IPS DF 19.7 (cell line): ENCODE measurements around the gene ARHGAP40.

Experiments used
- DNase-seq: peaks from one replicate; pipeline ENCODE4 v3.0.0-alpha.2; 2013; ENCODE audit warnings: low read depth, low spot score

ARHGAP40 gene

DNA sequence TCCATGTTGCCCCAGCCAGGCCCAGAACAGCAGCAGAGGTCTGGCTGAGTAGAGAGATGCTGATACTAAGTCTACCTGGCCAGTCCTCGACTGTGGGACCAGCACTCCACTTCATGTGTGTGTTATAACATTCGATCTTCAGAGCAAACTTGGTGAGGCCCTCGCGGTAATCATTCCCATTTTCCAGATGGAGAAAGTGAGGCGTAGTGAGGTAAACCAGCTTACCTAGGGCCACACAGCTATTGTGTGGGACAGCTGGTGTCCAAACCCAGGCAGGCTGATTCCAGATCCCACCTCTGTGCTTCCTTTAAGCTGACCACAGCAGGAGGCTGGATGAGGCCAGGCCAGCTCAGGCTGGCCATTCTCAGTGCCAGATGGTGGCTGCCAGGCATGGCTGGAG is 75.0 kb downstream of the ARHGAP40 start:
- no peak for DNase-seq

DNA sequence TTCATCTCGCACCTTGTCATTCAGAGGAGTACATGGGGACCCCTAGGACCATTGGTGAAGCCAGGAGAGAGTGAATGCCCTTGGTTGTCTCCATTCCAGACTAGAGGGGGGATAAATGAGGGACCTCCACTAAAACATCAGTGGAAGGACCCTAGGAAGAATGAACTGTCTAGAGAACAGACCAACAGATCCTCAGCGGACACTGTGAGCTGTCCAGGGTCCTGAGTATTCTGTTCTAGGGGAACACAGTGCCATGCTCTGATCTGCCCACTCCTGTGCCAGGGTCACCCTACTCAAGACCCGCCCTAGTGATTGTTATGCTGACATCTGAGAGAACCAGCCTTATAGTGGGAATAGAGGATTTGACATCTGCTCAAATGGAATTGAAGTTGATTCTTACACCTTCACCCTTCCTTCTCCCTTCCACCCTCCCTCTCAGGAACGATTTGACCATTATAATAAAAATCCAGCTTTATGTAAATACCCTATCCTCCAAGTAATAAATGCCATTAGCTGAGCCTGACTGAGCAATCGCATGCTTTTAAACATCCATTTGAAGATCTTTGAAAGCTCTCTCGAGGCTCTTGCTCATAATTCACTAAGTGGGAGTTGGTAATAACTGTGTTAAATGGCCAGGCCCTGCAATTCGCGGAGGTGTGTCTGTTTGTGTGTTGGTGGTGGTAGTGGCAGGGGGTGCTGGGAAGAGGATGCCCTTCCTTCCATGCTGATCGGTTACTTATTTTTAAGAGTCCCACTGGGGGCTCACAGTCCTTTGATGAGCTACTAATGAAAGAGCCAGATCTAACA is 79.1 kb downstream of the ARHGAP40 start:
- DNase-seq: no peak

DNA sequence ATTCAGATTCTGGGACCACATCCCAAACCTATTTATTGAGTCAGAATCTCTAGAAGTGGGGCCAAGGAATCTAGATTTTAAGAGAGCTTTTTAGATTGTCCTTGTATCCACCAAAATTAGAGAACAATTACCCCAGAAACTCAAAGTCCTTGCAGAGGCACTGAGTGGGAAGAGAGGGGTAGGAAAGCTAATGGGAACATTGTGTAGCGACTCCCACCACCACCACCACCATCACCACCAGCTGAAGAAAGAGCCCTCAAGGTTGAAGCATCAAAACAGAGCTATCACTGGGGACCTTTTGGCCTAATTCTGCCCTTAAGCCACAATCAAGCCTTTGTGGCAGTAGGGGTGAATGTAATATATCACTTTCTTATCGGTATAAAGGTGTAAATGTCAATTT is 83.7 kb downstream of the ARHGAP40 start:
- no peak for DNase-seq

DNA sequence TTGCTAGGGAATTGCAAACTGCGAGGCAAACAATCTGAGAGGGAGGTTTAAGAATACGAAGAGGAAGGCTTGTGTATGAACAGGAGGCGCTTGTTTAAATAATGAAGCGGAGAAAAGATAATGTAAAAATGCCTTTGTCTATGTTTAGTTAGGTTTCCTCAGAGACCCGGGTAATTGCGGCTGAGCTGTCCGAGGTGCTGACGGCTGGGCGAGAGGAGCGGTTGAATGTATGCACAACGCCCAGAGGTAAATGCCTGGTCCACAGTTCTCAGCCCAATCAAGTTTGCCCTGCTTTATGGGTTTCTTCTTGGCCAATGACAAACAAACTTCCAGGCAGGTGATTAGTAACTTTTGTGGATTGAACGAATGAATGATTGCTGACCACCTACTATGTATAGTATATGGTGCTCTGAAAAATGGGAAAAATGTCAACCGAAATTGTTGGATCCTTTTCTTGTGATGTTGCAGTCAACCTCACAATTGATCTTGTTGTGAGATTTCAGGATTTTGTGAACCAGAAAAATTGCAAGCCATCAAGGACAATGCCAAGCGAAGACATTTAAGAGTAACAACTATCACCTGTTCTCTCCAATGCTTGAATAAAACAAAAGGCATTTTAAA is 84.4 kb downstream of the ARHGAP40 start:
- no peak for DNase-seq

DNA sequence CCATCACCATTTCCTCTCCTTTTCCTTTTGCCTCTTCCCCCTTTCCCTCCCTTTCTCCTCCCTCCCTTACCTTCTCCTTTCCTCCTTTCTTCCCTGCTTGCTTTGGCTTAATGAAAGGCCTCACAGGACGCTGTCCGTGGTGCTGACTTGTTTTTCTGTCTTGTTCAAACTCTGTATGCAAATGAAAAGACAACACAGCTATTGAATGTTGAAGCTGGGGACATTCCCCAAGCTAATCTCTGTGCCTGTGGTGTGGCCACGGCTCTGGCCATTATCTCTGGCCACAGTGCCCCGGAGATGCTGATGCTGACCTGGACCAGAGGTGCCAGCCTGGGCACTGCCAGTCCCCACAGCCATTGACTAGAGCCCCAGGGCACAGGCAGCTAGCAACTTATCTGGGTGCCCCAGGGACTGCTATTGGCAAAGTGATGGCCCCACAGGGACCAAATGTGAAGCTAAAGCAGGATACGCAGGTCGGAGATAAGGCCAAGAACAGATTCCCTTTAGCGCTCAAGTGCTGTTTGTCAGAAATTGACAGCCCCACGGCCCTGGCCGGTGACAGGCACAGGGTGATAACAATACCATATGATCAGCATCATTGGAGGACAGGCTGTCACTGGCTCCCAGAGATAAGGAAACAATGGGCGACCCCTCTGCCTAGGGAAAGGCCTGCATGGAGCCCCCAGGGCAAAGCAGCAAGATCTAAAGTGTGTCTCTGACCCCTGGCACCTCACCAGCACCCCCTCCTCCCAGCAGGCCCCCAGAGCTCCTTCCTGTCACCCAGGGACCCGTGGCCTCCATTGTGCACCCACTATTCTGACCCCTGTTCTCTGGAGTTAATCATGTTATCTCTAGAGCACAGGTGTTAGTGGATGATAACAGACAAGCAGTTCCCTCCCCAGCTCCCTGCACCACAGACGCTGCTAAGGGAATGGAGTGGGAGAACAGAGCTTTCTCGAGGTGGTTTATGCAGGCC is 91.1 kb downstream of the ARHGAP40 start:
- DNase-seq: no peak

DNA sequence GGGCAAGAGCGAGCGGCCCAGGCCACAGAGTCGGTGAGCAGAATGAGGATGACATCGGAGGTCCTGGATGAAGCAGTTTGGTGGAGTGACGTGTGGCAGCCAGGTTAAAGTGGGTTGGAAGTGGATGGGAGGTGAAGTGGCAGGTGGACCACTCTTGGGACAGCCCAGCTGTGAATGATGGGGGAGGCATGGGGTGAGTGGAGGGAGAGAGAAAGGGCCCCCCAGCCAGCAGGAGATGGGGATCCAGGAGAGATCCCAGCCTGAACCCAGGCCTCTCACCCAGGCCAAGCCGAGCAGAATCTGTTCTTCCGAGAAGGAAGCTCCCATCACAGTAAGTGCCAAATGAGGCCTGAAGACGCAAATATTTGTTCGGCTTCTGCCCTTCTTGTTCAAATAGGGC is 95.7 kb downstream of the ARHGAP40 start:
- DNase-seq: no peak

DNA sequence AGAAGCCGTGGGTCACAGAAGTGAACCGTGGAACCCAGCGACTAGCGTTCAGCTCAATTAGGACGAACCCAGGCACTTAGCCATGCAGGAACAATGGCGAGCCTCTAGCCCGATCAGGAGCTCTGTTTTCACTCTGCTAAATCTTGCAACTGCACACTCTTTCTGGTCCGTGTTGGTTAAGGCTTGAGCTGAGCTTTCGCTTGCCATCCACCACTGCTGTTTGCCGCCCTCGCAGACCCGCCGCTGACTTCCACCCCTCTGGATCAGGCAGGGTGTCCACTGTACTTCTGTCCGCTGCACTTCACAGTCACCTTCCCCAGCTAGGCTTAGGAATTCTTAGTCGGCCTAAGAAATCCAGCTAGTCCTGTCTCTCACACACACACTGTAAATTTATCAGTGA is 96.9 kb downstream of the ARHGAP40 start:
- DNase-seq: no peak

DNA sequence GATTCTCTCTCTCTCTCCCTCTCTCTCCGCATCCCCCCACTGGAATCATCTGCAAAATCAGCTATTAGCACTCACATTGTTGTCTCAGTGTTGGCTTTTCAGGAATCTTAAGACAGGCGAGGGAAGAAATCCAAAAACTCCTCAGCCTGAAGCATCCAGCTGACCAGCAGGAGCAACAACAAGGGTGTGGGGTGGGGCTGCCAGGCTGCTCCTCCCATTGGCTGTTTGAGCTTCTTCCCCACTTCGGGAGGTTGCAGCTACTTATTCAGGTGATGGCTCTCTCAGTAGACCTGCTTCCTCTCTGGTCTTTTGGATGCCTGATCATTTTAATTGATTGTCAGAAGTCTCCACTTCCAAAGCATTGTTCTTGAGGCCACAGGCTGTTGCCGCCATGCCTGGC is 98.5 kb downstream of the ARHGAP40 start:
- no peak for DNase-seq
